Prostate gland (tissue), 2 donors: ENCODE data around the gene ANKRD12. TPM values are rescaled to one million over a fixed set of nuclear protein-coding genes. Genes with fewer than 3 reads are reported as not detected.

Source experiments
- DNase-seq: peaks from one replicate; pipeline ENCODE4 v3.0.0-alpha.2; 2019; ENCODE audit warnings: low spot score
- H3K27ac ChIP-seq, 2 donors: fragments of 200-600 bp; sonication (generic); 2 replicates each; pipeline ENCODE4 v1.5.1; 2017 to 2019
- H3K27me3 ChIP-seq: fragments of 200-600 bp; sonication (generic); replicated peaks from 2 replicates; pipeline ENCODE4 v1.5.1; 2019; ENCODE audit not compliant: insufficient read depth
- H3K36me3 ChIP-seq, 2 donors: fragments of 200-600 bp; sonication (generic); 1 replicate in 1 of 2; 2 replicates in 1 of 2; pipeline versions ENCODE4 v1.5.1 to v1.8.1; 2017 to 2019
- H3K4me1 ChIP-seq: fragments of 200-600 bp; sonication (generic); replicated peaks from 2 replicates; pipeline ENCODE4 v1.5.1; 2019
- H3K4me3 ChIP-seq, 2 donors: fragments of 200-600 bp; sonication (generic); 2 replicates each; pipeline ENCODE4 v1.5.1; 2017 to 2019
- H3K9me3 ChIP-seq: fragments of 200-600 bp; sonication (generic); 2 replicates; pipeline ENCODE4 v1.5.1; 2017
- CTCF ChIP-seq, 4 experiments: fragments of 200-600 bp in 2 of 4; fragments of 450-650 bp in 2 of 4; sonication (generic) in 2 of 4; IDR thresholded peaks; 1 replicate in 3 of 4; 2 replicates in 1 of 4; pipeline ENCODE4 v1.5.1; 2016 to 2019; ENCODE audit warnings: antibody characterized with exemption in 4 of 4, mild to moderate bottlenecking in 2 of 4, moderate library complexity in 2 of 4
- POLR2A ChIP-seq: fragments of 450-650 bp; IDR thresholded peaks from one replicate; pipeline ENCODE4 v1.6.1; 2016; ENCODE audit warnings: antibody characterized with exemption, mild to moderate bottlenecking
- POLR2AphosphoS5 ChIP-seq: sonication (generic); formaldehyde crosslinking; IDR thresholded peaks from one replicate; pipeline ENCODE4 v1.6.1; 2017; ENCODE audit warnings: antibody characterized with exemption
- WGBS: methylation state at CpG from one replicate; pipeline ENCODE4 v1.1.5; 2018; 5-methylcytosine and 5-hydroxymethylcytosine counted together
- intact Hi-C: fragments of 100-400 bp; cut with DNase I; formaldehyde crosslinking; loops from one replicate; pipeline ENCODE4 v1.14.2; 2022
- total RNA-seq, 2 donors: library from RNA; depleted of rRNA; stranded (reverse); fragments of >200 nt; gene quantifications; one replicate each; pipeline ENCODE4 v1.1.0, GENCODE V29; 2016

ANKRD12 gene
- total RNA-seq, 2 donors from 2014 or later: 38.7 to 50.1 TPM

DNA sequence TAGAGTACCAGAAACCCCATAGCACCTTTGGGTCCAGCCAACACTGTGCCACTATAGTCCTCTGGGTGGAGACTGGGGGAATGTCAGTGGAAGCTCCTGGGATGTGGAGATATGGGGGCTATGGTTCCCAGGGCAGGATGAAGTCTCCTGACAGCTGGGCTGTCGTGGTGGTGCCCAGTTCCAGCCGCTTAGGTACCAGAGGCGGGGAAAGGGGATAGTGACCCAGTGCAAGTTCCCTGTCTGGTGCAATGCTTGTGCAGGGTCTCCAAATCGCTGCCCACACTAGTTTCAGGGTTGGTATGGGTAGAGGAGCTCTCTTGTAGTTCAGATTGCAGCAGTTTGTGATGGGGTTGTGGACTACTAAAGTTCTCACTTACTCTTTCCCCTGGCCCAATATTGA is 97.9 kb downstream of the ANKRD12 start:
- Histone ChIP-seq H3K4me3 (no peak overlapping the region), H3K9me3 (no peaks in the 10 kb centered on the region), H3K36me3 (no peaks in the 10 kb centered on the region), H3K27ac (no peak overlapping the region), H3K27me3 (no peaks in the 10 kb centered on the region), H3K4me1 (no peaks in the 10 kb centered on the region)
- intact Hi-C loops: no loop called here
- TF ChIP-seq POLR2A (no peak), POLR2AphosphoS5 (no peak), CTCF (IDR thresholded peaks at IDR 0.05) (no peak)
- 93% methylated on average over 4 of the region's 4 CpGs for WGBS
- no peak for DNase-seq

DNA sequence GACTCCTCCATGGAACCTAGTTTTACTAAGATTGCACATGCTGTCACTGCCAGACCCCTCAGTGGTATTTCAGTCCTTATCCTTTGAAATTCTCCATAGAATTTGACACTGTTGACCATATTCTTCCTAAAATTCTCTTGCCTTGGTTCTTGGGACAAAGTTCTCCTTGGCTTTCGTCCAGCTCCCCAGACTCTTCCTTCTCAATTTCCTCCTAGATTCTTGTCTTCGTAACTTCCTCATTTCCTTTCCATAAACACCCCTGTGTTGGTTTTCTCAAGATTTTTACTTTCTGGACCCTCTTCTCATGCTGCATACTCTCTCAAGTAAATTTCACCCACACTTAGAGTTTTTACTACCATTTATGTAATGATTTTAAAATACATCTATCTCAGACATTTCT is 101.4 kb downstream of the ANKRD12 start:
- H3K36me3 ChIP-seq: no peaks in the 10 kb centered on the region
- intact Hi-C loops: no loop called here

DNA sequence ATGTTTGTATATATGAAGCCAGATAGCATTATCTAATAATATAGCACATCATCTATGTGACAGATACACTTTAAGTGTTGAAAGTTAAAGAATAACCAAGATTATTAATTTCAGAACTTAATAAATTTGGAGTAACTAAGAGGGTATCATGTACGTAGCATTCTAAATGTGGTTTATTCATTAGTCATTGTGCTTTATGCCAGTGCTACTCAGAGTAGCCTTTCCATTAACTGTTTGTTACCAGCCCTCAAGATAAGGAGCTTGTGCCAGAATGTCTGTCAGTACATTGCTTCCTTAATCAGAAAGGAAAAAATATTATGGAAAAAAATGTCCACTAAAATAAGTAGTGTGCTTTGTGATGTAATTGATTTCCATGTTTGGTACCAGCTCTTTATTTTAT is 103.1 kb downstream of the ANKRD12 start:
- WGBS: 76% methylated on average over 1 of the region's 1 CpG
- Histone ChIP-seq H3K9me3 (no peaks in the 10 kb centered on the region), H3K27me3 (no peaks in the 10 kb centered on the region), H3K27ac (no peak overlapping the region), H3K4me3 (no peak overlapping the region), H3K36me3 (no peaks in the 10 kb centered on the region), H3K4me1 (no peaks in the 10 kb centered on the region)
- DNase-seq: no peak
- intact Hi-C loops: no loop called here
- TF ChIP-seq CTCF (IDR thresholded peaks at IDR 0.05) (no peak), POLR2A (no peak), POLR2AphosphoS5 (no peak)

More for the DNA sequence above, 101.4 kb downstream of the ANKRD12 start:
- H3K27ac ChIP-seq: no peak overlapping the region
- TF ChIP-seq CTCF (IDR thresholded peaks at IDR 0.05) (no peak), POLR2AphosphoS5 (no peak), POLR2A (no peak)
- no peak overlapping the region for H3K4me3 ChIP-seq
- H3K4me1 ChIP-seq: no peaks in the 10 kb centered on the region
- no peak for DNase-seq
- 95% methylated on average over 2 of the region's 2 CpGs for WGBS
- no peaks in the 10 kb centered on the region for H3K27me3 ChIP-seq
- H3K9me3 ChIP-seq: no peaks in the 10 kb centered on the region

DNA sequence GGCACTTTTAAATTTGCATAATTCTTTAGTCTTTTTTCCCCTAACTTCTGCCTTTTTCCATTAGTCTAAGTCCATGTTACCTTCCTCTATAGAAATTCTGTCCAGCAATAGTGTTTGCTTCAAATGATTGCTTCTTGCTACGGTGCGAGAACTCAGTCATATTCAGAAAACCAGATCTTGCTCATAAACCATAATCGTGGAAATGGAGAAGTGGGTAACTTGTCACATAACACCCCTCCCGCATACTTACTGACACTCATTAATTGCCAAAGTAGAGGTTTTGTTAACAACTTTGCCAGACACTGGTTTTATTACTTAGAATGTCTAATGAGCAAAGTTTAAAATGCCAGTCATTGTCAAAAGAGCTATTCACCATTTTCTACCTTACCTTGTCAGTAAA is 103.7 kb downstream of the ANKRD12 start:
- TF ChIP-seq CTCF (IDR thresholded peaks at IDR 0.05) (no peak), POLR2AphosphoS5 (no peak), POLR2A (no peak)
- Histone ChIP-seq H3K4me3 (no peak overlapping the region), H3K9me3 (no peaks in the 10 kb centered on the region), H3K36me3 (no peaks in the 10 kb centered on the region), H3K27ac (no peak overlapping the region), H3K27me3 (no peaks in the 10 kb centered on the region), H3K4me1 (no peaks in the 10 kb centered on the region)
- DNase-seq: no peak
- WGBS: 76% methylated on average over 4 of the region's 4 CpGs
- intact Hi-C loops: no loop called here

DNA sequence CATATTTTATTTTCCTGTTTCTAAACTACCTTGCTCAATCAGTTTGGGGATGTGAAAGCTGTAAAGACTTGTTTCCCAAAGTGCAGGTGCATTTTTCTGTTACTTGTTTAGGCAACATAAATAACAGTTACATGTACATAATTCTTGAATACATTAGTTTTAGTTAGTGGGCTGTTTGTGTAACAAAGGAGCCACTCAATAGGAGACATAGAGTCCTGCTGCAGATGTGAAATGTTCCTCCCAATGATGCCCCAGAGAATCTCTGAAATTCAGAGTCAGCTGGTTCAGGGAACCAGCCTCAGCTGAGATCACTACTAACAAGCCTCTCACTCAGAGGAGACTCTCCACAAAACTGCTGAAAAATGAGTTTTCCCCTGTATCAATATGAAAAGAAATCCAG is 106.4 kb downstream of the ANKRD12 start:
- no peaks in the 10 kb centered on the region for H3K4me1 ChIP-seq
- no peak for DNase-seq
- TF ChIP-seq CTCF (IDR thresholded peaks at IDR 0.05): no peak
- TF ChIP-seq POLR2AphosphoS5: no peak
- no peak for TF ChIP-seq POLR2A
- no peaks in the 10 kb centered on the region for H3K9me3 ChIP-seq
- H3K27ac ChIP-seq: no peak overlapping the region
- H3K36me3 ChIP-seq: no peaks in the 10 kb centered on the region
- no peaks in the 10 kb centered on the region for H3K27me3 ChIP-seq
- H3K4me3 ChIP-seq: no peak overlapping the region
- intact Hi-C loops: no loop called here
